K562 (cell line): ENCODE measurements around the gene SRCIN1. TPM values are rescaled to one million over a fixed set of nuclear protein-coding genes. Genes with fewer than 3 reads are reported as not detected.
"Not testable (repeated sequence)": the region's sequence is repeated elsewhere in the genome, so short reads cannot be mapped to it uniquely, and the experiment has no call there.

ENCODE experiments used
- ATAC-seq: fragments of 200-7000 bp; cut with Tn5 transposase; 3 replicates; pipeline ENCODE4 v1.9.1; 2020; ENCODE audit warnings: moderate library complexity
- BruUV-seq: library from RNA; stranded (reverse); fragments of 400-500 nt; replicated peaks from 2 replicates; lab custom pipeline; 2021; lab: Mats Ljungman, UMichigan
- CTCF ChIA-PET: fragments of 300-600 bp; formaldehyde crosslinking; extraction: SDS; loops from one replicate; lab custom pipeline; 2021; ENCODE audit warnings: low intra/inter-chr PET ratio; lab: Yijun Ruan, JAX
- POLR2A ChIA-PET: fragments of 300-600, 350-650 bp; sonication (Branson Sonifier 250); formaldehyde crosslinking; extraction: SDS; loops from one replicate; lab custom pipeline; 2021; ENCODE audit warnings: antibody characterized with exemption, inconsistent platforms; lab: Yijun Ruan, JAX
- DNase-seq, 4 experiments: peaks; one replicate each; pipeline versions ENCODE4 v3.0.0 to v3.0.0-alpha.2; 2011 to 2018; ENCODE audit warnings: low spot score in 3 of 4, mixed read lengths in 3 of 4; ENCODE audit errors: extremely low read depth in 1 of 4
- FAIRE-seq: peaks from 2 replicates; lab custom pipeline; 2011; peaks lifted over from hg19 to GRCh38; lab: Jason Lieb, UNC
- H2AFZ ChIP-seq: 2 replicates; pipeline ENCODE4 v1.6.0; 2011; ENCODE audit warnings: low read depth, low read length, control low read depth, inconsistent platforms
- H3K27ac ChIP-seq: fragments of 200-600 bp; 3 replicates; pipeline ENCODE4 v1.8.0; 2011; ENCODE audit warnings: low read depth, mild to moderate bottlenecking, control low read depth, inconsistent platforms, low read length, moderate library complexity, mixed read lengths; ENCODE audit errors: extremely low read depth
- H3K27me3 ChIP-seq, 2 experiments: fragments of 300-600 bp in 1 of 2; 2 replicates in 1 of 2; 3 replicates in 1 of 2; pipeline versions ENCODE4 v1.6.0 to v1.8.0; 2011; ENCODE audit warnings: inconsistent platforms in 2 of 2, low read length in 2 of 2, mild to moderate bottlenecking in 1 of 2, mixed read lengths in 1 of 2, moderate library complexity in 1 of 2; ENCODE audit not compliant: control insufficient read depth in 2 of 2, insufficient read depth in 2 of 2
- H3K36me3 ChIP-seq: fragments of 300-600 bp; 3 replicates; pipeline ENCODE4 v1.8.0; 2011; ENCODE audit warnings: mild to moderate bottlenecking, low read length, inconsistent platforms; ENCODE audit not compliant: control insufficient read depth, insufficient read depth
- H3K4me1 ChIP-seq, 2 experiments: fragments of 200-600 bp in 1 of 2; replicated peaks in 1 of 2; 2 replicates in 1 of 2; 3 replicates in 1 of 2; pipeline versions ENCODE4 v1.5.1 to v1.8.0; 2011; ENCODE audit warnings: inconsistent platforms in 2 of 2, low read length in 2 of 2, mild to moderate bottlenecking in 1 of 2, mixed read lengths in 1 of 2, moderate library complexity in 1 of 2; ENCODE audit not compliant: control insufficient read depth in 2 of 2, insufficient read depth in 2 of 2
- H3K4me2 ChIP-seq: 2 replicates; pipeline ENCODE4 v1.6.1; 2011; ENCODE audit warnings: low read length, control low read depth, inconsistent platforms, mixed read lengths; ENCODE audit not compliant: insufficient read depth
- H3K4me3 ChIP-seq: fragments of 200-600 bp; sonication (generic), shearing (Covaris generic); 2 replicates; pipeline ENCODE4 v1.5.1; 2016; ENCODE audit warnings: control low read depth, inconsistent platforms
- H3K79me2 ChIP-seq: fragments of 200-600 bp; 3 replicates; pipeline ENCODE4 v1.8.0; 2011; ENCODE audit warnings: low read length, inconsistent platforms; ENCODE audit not compliant: control insufficient read depth, insufficient read depth
- H3K9ac ChIP-seq, 2 experiments: 2 replicates each; pipeline versions ENCODE4 v1.6.0 to v1.6.1; 2011; ENCODE audit warnings: low read depth in 2 of 2, low read length in 2 of 2, control low read depth in 1 of 2, inconsistent platforms in 1 of 2, mild to moderate bottlenecking in 1 of 2, mixed read lengths in 1 of 2; ENCODE audit not compliant: insufficient read depth in 1 of 2
- H3K9me1 ChIP-seq: one replicate; pipeline ENCODE4 v1.6.0; 2011; ENCODE audit warnings: inconsistent platforms, mild to moderate bottlenecking, low read length, moderate library complexity; ENCODE audit not compliant: control insufficient read depth, insufficient read depth
- H3K9me3 ChIP-seq: replicated peaks from 2 replicates; pipeline ENCODE4 v1.5.1; 2011; ENCODE audit warnings: low read depth, low read length, inconsistent platforms; ENCODE audit not compliant: control insufficient read depth, insufficient read depth
- H4K20me1 ChIP-seq: replicated peaks from 2 replicates; pipeline ENCODE4 v1.6.1; 2011; ENCODE audit warnings: low read length, inconsistent platforms, mixed read lengths; ENCODE audit not compliant: control insufficient read depth, insufficient read depth
- BCOR ChIP-seq: fragments of 450-650 bp; IDR thresholded peaks from 2 replicates; pipeline ENCODE4 v1.6.1; 2016
- HEY1 ChIP-seq: fragments of 250-450 bp; sonication (Bioruptor Pico); IDR thresholded peaks from 2 replicates; pipeline ENCODE4 v1.5.0; 2020; ENCODE audit warnings: mild to moderate bottlenecking, moderate library complexity, borderline replicate concordance
- ZNF121 ChIP-seq: sonication (generic); formaldehyde crosslinking; conservative IDR thresholded peaks from 2 replicates; pipeline ENCODE4 v1.8.0; 2022; ENCODE audit warnings: missing genetic modification reagents
- ZNF785 ChIP-seq: fragments of 250-450 bp; sonication (Bioruptor Pico); IDR thresholded peaks from 2 replicates; pipeline ENCODE4 v1.4.0; 2020; ENCODE audit warnings: mild to moderate bottlenecking
- WGBS: fragments of 100-300 bp; shearing (Covaris generic); methylation state at CpG from one replicate; pipeline ENCODE4 v1.1.6; 2016; ENCODE audit warnings: low coverage, mixed read lengths; ENCODE audit not compliant: insufficient coverage; ENCODE audit errors: missing lambda C conversion rate; 5-methylcytosine and 5-hydroxymethylcytosine counted together
- in situ Hi-C: fragments of 300-500 bp; cut with MboI; formaldehyde crosslinking; loops from 4 replicates; pipeline ENCODE4 v1.15.0; 2018; ENCODE audit warnings: inconsistent platforms, mixed read lengths
- intact Hi-C: fragments of 100-400 bp; cut with micrococcal nuclease; formaldehyde crosslinking; loops from 2 replicates; pipeline ENCODE4 v1.14.2; 2022
- polyA plus RNA-seq, 8 experiments: library from polyadenylated mRNA; depleted of rRNA in 4 of 8; stranded (reverse) in 5 of 8; unstranded in 3 of 8; fragments of >200 nt; fragmentation: Nextera tagmentation in 2 of 8; fragmentation: Illumina TruSeq in 1 of 8; extraction: Ambion mirVana in 2 of 8; extraction: Trizol in 1 of 8; gene quantifications; 2 replicates each; pipeline versions ENCODE4 v1.2.1 to v1.2.3, GENCODE V29; 2011 to 2014; ENCODE audit warnings: inconsistent platforms in 1 of 8, missing spikeins in 1 of 8
- total RNA-seq, 7 experiments: library from RNA; depleted of rRNA in 6 of 7; stranded (reverse); fragments of >200 nt in 6 of 7; fragmentation: Illumina TruSeq in 2 of 7; extraction: Trizol in 2 of 7; gene quantifications; 2 replicates each; pipeline versions ENCODE4 v1.2.1 to v1.2.3, GENCODE V29; 2011 to 2021; ENCODE audit warnings: low replicate concordance in 1 of 7
- TF ChIP-seq, protein P1 (sequence below): fragments of 250-450 bp; sonication (Bioruptor Pico); IDR thresholded peaks from 2 replicates; pipeline ENCODE4 v1.8.0; 2022; ENCODE audit warnings: moderate library complexity, mild to moderate bottlenecking, inconsistent platforms
- TF ChIP-seq, protein P2 (sequence below): fragments of 450-650 bp; IDR thresholded peaks from 2 replicates; pipeline ENCODE4 v1.6.1; 2016; ENCODE audit warnings: borderline replicate concordance

Gene SRCIN1
- total and polyA plus RNA-seq, 9 of the 15 experiments (the other 6 are each of a cell fraction or from before 2014, with no cell fraction given): 0.09 to 0.33 (median 0.13) TPM; not detected in 6

DNA sequence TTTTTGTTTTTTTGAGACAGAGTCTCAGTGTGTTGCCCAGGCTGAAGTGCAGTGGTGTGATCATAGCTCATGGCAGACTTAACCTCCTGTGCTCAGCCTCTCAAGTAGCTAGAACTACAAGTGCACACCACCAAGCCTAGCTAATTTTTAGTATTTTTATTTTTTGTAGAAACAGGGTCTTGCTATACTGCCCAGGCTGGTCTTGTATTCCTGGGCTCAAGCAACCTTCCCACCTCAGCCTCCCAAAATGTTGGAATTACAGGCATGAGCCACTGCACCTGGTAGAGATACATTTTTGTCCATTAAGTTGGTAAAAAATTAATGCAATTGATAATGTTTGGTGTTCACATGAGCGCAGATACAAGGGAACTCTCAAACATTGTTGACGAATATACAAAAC is 22.2 kb upstream of the SRCIN1 start:
- no peak for FAIRE-seq

DNA sequence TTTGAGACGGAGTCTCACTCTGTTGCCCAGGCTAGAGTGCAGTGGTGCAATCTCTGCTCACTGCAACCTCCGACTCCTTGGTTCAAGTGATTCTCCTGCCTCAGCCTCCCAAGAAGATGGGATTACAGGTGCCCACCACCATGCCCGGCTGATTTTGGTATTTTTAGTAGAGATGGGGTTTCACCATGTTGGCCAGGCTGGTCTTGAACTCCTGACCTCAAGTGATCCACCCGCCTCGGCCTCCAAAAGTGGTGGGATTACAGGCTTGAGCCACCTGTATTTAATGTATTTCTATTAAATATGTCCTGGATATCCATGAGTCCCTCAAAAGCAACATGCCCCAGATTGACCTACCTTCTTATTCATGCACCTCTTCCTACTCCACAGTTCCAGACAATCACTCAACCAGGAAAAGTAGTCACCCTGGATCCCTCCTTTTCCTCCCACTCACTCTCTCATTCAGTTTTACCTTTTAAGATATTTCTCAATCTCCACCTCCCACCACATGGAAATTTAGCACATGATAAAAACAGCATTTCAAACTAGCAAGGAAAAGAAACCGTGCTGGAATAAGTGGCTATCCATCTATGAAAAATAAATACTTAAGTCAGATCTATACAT is 21.0 kb upstream of the SRCIN1 start:
- H3K27ac ChIP-seq, in situ Hi-C loops: not testable (repeated sequence)
- 12% methylated on average over 6 of the region's 6 CpGs for WGBS

More for the DNA sequence above, 22.2 kb upstream of the SRCIN1 start:
- no peak for TF ChIP-seq ZNF785 (CRISPR knock-in tag)
- TF ChIP-seq, protein P1, sequence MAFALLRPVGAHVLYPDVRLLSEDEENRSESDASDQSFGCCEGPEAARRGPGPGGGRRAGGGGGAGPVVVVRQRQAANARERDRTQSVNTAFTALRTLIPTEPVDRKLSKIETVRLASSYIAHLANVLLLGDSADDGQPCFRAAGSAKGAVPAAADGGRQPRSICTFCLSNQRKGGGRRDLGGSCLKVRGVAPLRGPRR (CRISPR knock-in tag): no peak
- TF ChIP-seq HEY1: no peak
- 0 out of 2 replicates have a peak, but pooled peaks have one; percentile 32 for TF ChIP-seq BCOR
- TF ChIP-seq ZNF121 (CRISPR knock-in tag): peak; percentile 42; the same call in 1 of the 2 replicates
- TF ChIP-seq, protein P2, sequence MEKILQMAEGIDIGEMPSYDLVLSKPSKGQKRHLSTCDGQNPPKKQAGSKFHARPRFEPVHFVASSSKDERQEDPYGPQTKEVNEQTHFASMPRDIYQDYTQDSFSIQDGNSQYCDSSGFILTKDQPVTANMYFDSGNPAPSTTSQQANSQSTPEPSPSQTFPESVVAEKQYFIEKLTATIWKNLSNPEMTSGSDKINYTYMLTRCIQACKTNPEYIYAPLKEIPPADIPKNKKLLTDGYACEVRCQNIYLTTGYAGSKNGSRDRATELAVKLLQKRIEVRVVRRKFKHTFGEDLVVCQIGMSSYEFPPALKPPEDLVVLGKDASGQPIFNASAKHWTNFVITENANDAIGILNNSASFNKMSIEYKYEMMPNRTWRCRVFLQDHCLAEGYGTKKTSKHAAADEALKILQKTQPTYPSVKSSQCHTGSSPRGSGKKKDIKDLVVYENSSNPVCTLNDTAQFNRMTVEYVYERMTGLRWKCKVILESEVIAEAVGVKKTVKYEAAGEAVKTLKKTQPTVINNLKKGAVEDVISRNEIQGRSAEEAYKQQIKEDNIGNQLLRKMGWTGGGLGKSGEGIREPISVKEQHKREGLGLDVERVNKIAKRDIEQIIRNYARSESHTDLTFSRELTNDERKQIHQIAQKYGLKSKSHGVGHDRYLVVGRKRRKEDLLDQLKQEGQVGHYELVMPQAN: no peak
- ChIA-PET POLR2A (interaction anchor here (0.5 kb wide), 1 partner anchor 38 kb away, joined by 4 read pairs; no protein-coding TSS in a partner anchor), CTCF (no interaction called here)
- in situ Hi-C loops (no loop called here), intact Hi-C loops (no loop called here)
- Histone ChIP-seq H3K27me3 (peaks cover 2 to 9% of the 10 kb centered on the region in 2 experiments; a peak in 3 of 5 replicates), H2AFZ (peak overlapping the region; percentile 37; the same call in 1 of the 2 replicates), H3K9ac (no peak overlapping the region), H3K36me3 (no peaks in the 10 kb centered on the region), H3K4me2 (no peak overlapping the region), H3K4me1 (no peaks in the 10 kb centered on the region; a peak in 2 of 5 replicates), H3K9me3 (no peaks in the 10 kb centered on the region), H4K20me1 (no peaks in the 10 kb centered on the region), H3K4me3 (no peak overlapping the region), H3K79me2 (no peaks in the 10 kb centered on the region), H3K27ac (no peak overlapping the region), H3K9me1 (no peaks in the 10 kb centered on the region)
- no peak for ATAC-seq
- no peak for DNase-seq
- BruUV-seq: no TSS peak
- 64% methylated on average over 2 of the region's 2 CpGs for WGBS

More for the DNA sequence above, 21.0 kb upstream of the SRCIN1 start:
- DNase-seq, H2AFZ ChIP-seq, H3K4me1 ChIP-seq, H3K36me3 ChIP-seq, H3K9me1 ChIP-seq, H3K4me3 ChIP-seq, H3K4me2 ChIP-seq, ATAC-seq, CTCF ChIA-PET, FAIRE-seq, POLR2A ChIA-PET, H3K9ac ChIP-seq, H3K79me2 ChIP-seq, intact Hi-C loops, BruUV-seq, H3K9me3 ChIP-seq, H4K20me1 ChIP-seq: not testable (repeated sequence)
- H3K27me3 ChIP-seq: peaks cover 7 to 19% of the 10 kb centered on the region in 2 experiments; a peak in 4 of 5 replicates
